ENCODE data around the gene SYNJ2. TPM values are rescaled to one million over a fixed set of nuclear protein-coding genes. Genes with fewer than 3 reads are reported as not detected.
A peak's percentile ranks its signal among the peaks of the same experiment; 100 is the strongest.

The SYNJ2 gene
- total and polyA plus RNA-seq, 7 donors = 2.6 to 30.2 (median 6.1) TPM

DNA sequence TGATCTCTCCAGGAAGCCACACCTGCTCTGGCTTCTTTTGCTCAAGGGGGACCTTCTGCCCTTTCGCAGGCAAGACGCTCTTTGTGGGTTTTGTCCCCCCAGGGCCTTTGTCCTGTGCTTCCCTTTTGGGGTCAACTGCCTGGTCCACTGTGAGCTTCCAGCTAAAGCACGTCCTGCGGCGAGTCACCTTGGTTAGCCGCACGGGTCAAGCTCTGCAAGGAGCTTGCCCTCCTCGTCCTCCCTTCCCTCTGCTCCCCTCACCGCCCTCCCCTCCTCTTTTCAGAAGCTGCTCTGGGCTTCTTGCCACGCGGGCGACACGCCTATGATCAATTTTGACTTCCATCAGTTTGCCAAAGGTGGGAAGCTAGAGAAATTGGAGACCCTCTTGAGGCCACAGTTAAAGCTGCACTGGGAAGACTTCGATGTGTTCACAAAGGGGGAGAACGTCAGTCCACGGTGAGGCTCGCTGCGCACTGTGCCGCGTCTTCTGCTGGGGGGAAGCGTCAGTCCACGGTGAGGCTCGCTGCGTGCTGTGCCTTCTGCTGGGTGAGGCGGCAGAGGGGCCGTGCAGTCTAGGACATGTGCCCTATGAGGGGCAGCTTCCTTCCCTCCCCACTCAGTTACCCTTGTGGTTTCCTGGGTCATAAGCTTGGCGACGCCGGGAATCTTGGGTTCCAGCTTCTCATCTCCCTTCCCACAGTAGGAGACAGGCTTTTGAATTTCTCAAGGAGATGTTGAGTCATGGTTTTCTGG, 80.2 kb downstream of the SYNJ2 start:
- H3K36me3 ChIP-seq (ENCODE audit: insufficient read depth in 1 of 2, low read depth in 1 of 2) = peaks cover 0 to 27% of the 10 kb centered on the region in 2 donors
- H3K4me3 ChIP-seq = no peak overlapping the region
- intact Hi-C loops (cut with DNase I) = no loop called here
- no peaks in the 10 kb centered on the region for H3K27me3 ChIP-seq (ENCODE audit: insufficient read depth in 3 of 3, low read length in 2 of 3)
- H3K27ac ChIP-seq = peak overlapping the region; percentile 82
- 88 to 91% (median 89%) methylated on average over 29 of the region's 29 CpGs for WGBS, 3 donors
- DNase-seq (no peak), ATAC-seq (no peak)
- peaks cover 32% of the 10 kb centered on the region for H3K4me1 ChIP-seq
- H3K9me3 ChIP-seq = no peaks in the 10 kb centered on the region
- TF ChIP-seq, protein P1, sequence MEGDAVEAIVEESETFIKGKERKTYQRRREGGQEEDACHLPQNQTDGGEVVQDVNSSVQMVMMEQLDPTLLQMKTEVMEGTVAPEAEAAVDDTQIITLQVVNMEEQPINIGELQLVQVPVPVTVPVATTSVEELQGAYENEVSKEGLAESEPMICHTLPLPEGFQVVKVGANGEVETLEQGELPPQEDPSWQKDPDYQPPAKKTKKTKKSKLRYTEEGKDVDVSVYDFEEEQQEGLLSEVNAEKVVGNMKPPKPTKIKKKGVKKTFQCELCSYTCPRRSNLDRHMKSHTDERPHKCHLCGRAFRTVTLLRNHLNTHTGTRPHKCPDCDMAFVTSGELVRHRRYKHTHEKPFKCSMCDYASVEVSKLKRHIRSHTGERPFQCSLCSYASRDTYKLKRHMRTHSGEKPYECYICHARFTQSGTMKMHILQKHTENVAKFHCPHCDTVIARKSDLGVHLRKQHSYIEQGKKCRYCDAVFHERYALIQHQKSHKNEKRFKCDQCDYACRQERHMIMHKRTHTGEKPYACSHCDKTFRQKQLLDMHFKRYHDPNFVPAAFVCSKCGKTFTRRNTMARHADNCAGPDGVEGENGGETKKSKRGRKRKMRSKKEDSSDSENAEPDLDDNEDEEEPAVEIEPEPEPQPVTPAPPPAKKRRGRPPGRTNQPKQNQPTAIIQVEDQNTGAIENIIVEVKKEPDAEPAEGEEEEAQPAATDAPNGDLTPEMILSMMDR (IDR thresholded peaks at IDR 0.05) = no peak

DNA sequence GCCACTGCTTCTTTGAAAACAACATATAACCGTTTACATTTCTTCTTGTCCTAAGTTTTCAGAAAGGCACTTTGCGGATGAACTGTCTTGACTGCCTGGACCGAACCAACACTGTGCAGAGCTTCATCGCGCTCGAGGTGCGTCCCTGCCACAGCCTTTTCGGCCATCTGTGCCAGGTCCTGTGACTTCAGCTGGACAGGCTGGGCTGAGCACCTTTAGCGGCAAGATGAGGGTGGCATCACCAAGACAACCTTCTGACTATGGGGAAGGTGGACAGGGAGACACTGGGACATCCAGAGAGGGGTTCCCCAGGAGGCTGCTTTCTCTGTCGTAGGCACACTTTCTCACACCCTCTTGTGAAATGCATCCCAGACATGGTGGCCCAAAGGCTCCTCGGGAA, 82.1 kb downstream of the SYNJ2 start:
- TF ChIP-seq, protein P1 (IDR thresholded peaks at IDR 0.05) = no peak
- no peak for DNase-seq
- 95 to 99% (median 95%) methylated on average over 11 of the region's 11 CpGs for WGBS, 3 donors
- intact Hi-C loops (cut with DNase I) = no loop called here
- no peak overlapping the region for H3K4me3 ChIP-seq
- H3K9me3 ChIP-seq = no peaks in the 10 kb centered on the region
- no peak overlapping the region for H3K27ac ChIP-seq
- H3K36me3 ChIP-seq (ENCODE audit: insufficient read depth in 1 of 2, low read depth in 1 of 2) = peaks cover 0 to 34% of the 10 kb centered on the region in 2 donors
- H3K4me1 ChIP-seq = peaks cover 31% of the 10 kb centered on the region
- ATAC-seq = no peak
- no peaks in the 10 kb centered on the region for H3K27me3 ChIP-seq (ENCODE audit: insufficient read depth in 3 of 3, low read length in 2 of 3)

DNA sequence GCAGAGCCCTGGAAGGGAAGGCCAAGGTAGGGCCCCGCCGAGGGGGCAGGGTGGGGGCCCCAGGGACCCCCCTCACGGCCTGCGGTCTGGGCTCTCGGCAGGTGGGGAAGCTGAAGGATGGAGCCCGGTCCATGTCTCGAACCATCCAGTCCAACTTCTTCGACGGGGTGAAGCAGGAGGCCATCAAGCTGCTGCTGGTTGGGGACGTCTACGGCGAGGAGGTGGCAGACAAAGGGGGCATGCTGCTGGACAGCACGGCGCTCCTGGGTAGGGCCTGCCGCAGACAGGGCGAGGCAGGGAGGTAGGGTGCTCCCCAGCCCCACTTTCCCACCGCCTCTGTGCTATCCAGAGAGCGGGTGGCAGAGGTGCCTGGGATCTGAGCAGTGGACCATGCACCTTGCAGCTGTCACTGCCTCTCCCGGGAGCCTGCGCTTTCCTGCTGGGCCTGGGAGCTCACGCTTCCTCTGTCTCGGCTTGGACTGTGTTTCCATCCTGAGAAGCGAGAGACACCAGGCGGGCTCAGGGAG, 83.1 kb downstream of the SYNJ2 start:
- peaks cover 0 to 41% of the 10 kb centered on the region in 2 donors for H3K36me3 ChIP-seq (ENCODE audit: insufficient read depth in 1 of 2, low read depth in 1 of 2)
- WGBS, 3 donors = 85 to 95% (median 89%) methylated on average over 17 to 24 of the region's 24 CpGs

DNA sequence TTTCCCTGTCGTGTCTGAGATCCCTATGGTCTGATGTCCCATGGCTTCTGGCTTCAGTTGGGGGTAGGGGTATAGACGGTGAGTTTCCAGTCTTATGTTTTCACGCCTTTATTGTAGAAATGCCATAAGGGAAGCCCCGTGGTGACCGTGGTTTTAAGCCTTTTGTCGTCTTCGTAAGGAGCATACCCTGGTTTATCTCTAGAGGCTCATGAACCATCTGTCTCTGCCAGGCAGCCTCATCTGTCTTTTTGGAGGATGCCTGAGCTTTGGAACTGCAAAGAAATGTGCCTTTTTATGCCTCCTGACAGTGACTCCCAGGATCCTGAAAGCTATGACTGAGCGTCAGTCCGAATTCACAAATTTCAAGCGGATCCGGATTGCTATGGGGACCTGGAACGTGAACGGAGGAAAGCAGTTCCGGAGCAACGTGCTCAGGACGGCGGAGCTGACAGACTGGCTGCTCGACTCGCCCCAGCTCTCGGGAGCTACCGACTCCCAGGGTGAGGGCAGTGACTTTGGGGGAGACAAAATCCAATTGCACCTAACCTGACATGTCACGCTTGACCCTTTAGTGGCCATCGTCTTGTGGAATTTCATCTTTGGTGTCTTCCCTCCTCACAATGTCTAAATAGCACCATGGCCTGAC, 84.6 kb downstream of the SYNJ2 start:
- no peak for DNase-seq
- 88 to 93% (median 92%) methylated on average over 23 of the region's 23 CpGs for WGBS, 3 donors
- Histone ChIP-seq H3K36me3 (ENCODE audit: insufficient read depth in 1 of 2, low read depth in 1 of 2) (peaks cover 0 to 54% of the 10 kb centered on the region in 2 donors), H3K27me3 (ENCODE audit: insufficient read depth in 3 of 3, low read length in 2 of 3) (no peaks in the 10 kb centered on the region), H3K4me1 (peaks cover 10% of the 10 kb centered on the region), H3K27ac (no peak overlapping the region), H3K9me3 (no peaks in the 10 kb centered on the region), H3K4me3 (no peak overlapping the region)
- intact Hi-C loops (cut with DNase I) = loop anchor here in 1 of 2 donors (5.0 kb wide), 1 partner anchor 34 kb away; no protein-coding TSS in a partner anchor
- TF ChIP-seq, protein P1 (IDR thresholded peaks at IDR 0.05) = no peak
- ATAC-seq = no peak

More for the DNA sequence above, 83.1 kb downstream of the SYNJ2 start:
- DNase-seq (no peak), ATAC-seq (no peak)
- Histone ChIP-seq H3K27ac (no peak overlapping the region), H3K4me1 (peaks cover 24% of the 10 kb centered on the region), H3K27me3 (ENCODE audit: insufficient read depth in 3 of 3, low read length in 2 of 3) (no peaks in the 10 kb centered on the region), H3K4me3 (no peak overlapping the region), H3K9me3 (no peaks in the 10 kb centered on the region)
- intact Hi-C loops (cut with DNase I) = loop anchor here in 1 of 2 donors (5.0 kb wide), 1 partner anchor 32 kb away; no protein-coding TSS in a partner anchor
- TF ChIP-seq, protein P1 (IDR thresholded peaks at IDR 0.05) = no peak
